ENCODE results near the gene NRSN1.
"Not testable (repeated sequence)": the region's sequence is repeated elsewhere in the genome, so short reads cannot be mapped to it uniquely, and the experiment has no call there.

NRSN1 gene

GRCh38 chr6:24142733-24143132 is 16.7 kb downstream of the NRSN1 start:
- not testable (repeated sequence) for DNase-seq (ENCODE audit: low read depth)

- no peak for DNase-seq (ENCODE audit: low read depth)
Observed at GRCh38 chr6:24145690-24146131, 19.7 kb downstream of the NRSN1 start.

- no peak for DNase-seq (ENCODE audit: low read depth)
Observed at GRCh38 chr6:24146871-24147270, 20.9 kb downstream of the NRSN1 start.

- no peak for DNase-seq (ENCODE audit: low read depth)
Observed at GRCh38 chr6:24147511-24148153, 21.6 kb downstream of the NRSN1 start.

- no peak for DNase-seq (ENCODE audit: low read depth)
Observed at GRCh38 chr6:24148154-24148570, 22.1 kb downstream of the NRSN1 start.

GRCh38 chr6:24148684-24149083 is 22.7 kb downstream of the NRSN1 start:
- no peak for DNase-seq (ENCODE audit: low read depth)

GRCh38 chr6:24149296-24149695 is 23.3 kb downstream of the NRSN1 start:
- DNase-seq (ENCODE audit: low read depth) = no peak

GRCh38 chr6:24149836-24150235 is 23.8 kb downstream of the NRSN1 start:
- DNase-seq (ENCODE audit: low read depth) = no peak

GRCh38 chr6:24152014-24152413 is 26.0 kb downstream of the NRSN1 start:
- DNase-seq (ENCODE audit: low read depth) = no peak

GRCh38 chr6:24154121-24154520 is 28.1 kb downstream of the NRSN1 start:
- DNase-seq (ENCODE audit: low read depth) = peak; percentile 89

GRCh38 chr6:24157886-24158285 is 31.9 kb downstream of the NRSN1 start:
- DNase-seq (ENCODE audit: low read depth) = no peak

GRCh38 chr6:24183584-24183983 is 57.6 kb downstream of the NRSN1 start:
- DNase-seq (ENCODE audit: low read depth) = no peak

- no peak for DNase-seq (ENCODE audit: low read depth)
Observed at GRCh38 chr6:24186349-24186748, 60.3 kb downstream of the NRSN1 start.

GRCh38 chr6:24187965-24188577 is 62.1 kb downstream of the NRSN1 start:
- no peak for DNase-seq (ENCODE audit: low read depth)

GRCh38 chr6:24188578-24189080 is 62.6 kb downstream of the NRSN1 start:
- no peak for DNase-seq (ENCODE audit: low read depth)

- no peak for DNase-seq (ENCODE audit: low read depth)
Observed at GRCh38 chr6:24191346-24191745, 65.3 kb downstream of the NRSN1 start.

GRCh38 chr6:24193364-24193763 is 67.3 kb downstream of the NRSN1 start:
- no peak for DNase-seq (ENCODE audit: low read depth)

- no peak for DNase-seq (ENCODE audit: low read depth)
Observed at GRCh38 chr6:24194978-24195700, 69.1 kb downstream of the NRSN1 start.

GRCh38 chr6:24195836-24196597 is 70.0 kb downstream of the NRSN1 start:
- no peak for DNase-seq (ENCODE audit: low read depth)
